Smooth muscle cell (in vitro differentiated cells): ENCODE data around the gene PPP1R9B. TPM values are rescaled to one million over a fixed set of nuclear protein-coding genes. Genes with fewer than 3 reads are reported as not detected.

Experiments used
- DNase-seq: peaks from one replicate; lab custom pipeline; 2025; ENCODE audit not compliant: unreplicated experiment; lab: John Stamatoyannopoulos, UW
- H2AFZ ChIP-seq: fragments of 200-600 bp; sonication (generic); 2 replicates; pipeline ENCODE4 v1.6.0; 2016; ENCODE audit warnings: antibody characterized with exemption, low read depth, mild to moderate bottlenecking
- H3F3A ChIP-seq: fragments of 200-600 bp; sonication (generic); 2 replicates; pipeline ENCODE4 v1.6.0; 2017; ENCODE audit warnings: antibody characterized with exemption, low read depth
- H3K27ac ChIP-seq: fragments of 200-600 bp; sonication (generic); 2 replicates; pipeline ENCODE4 v1.5.1; 2016; ENCODE audit warnings: low read depth, mild to moderate bottlenecking
- H3K27me3 ChIP-seq: fragments of 200-600 bp; sonication (generic); 2 replicates; pipeline ENCODE4 v1.6.1; 2016; ENCODE audit warnings: low read depth, mild to moderate bottlenecking
- H3K36me3 ChIP-seq: fragments of 200-600 bp; sonication (generic); 2 replicates; pipeline ENCODE4 v1.5.1; 2016; ENCODE audit warnings: low read depth
- H3K4me1 ChIP-seq: fragments of 200-600 bp; sonication (generic); 2 replicates; pipeline ENCODE4 v1.5.1; 2016; ENCODE audit warnings: low read depth
- H3K4me2 ChIP-seq: fragments of 200-600 bp; sonication (generic); 2 replicates; pipeline ENCODE4 v1.6.0; 2016; ENCODE audit warnings: mild to moderate bottlenecking
- H3K4me3 ChIP-seq: fragments of 200-600 bp; sonication (generic); 2 replicates; pipeline ENCODE4 v1.5.1; 2016; ENCODE audit warnings: mild to moderate bottlenecking
- H3K79me2 ChIP-seq: fragments of 200-600 bp; sonication (generic); 2 replicates; pipeline ENCODE4 v1.6.0; 2016; ENCODE audit warnings: low read depth, mild to moderate bottlenecking
- H3K9ac ChIP-seq: fragments of 200-600 bp; sonication (generic); 2 replicates; pipeline ENCODE4 v1.6.0; 2016; ENCODE audit warnings: low read depth
- H3K9me3 ChIP-seq: fragments of 200-600 bp; sonication (generic); replicated peaks from 2 replicates; pipeline ENCODE4 v1.5.1; 2016; ENCODE audit warnings: low read depth
- H4K20me1 ChIP-seq: fragments of 200-600 bp; sonication (generic); 2 replicates; pipeline ENCODE4 v1.6.0; 2016; ENCODE audit warnings: low read depth
- WGBS: methylation state at CpG from one replicate; pipeline ENCODE4 v1.1.7; 2016; ENCODE audit warnings: low lambda C conversion rate; 5-methylcytosine and 5-hydroxymethylcytosine counted together
- polyA plus RNA-seq: library from polyadenylated mRNA; unstranded; fragments of >200 nt; fragmentation: Nextera tagmentation; extraction: Ambion mirVana; gene quantifications from 2 replicates; pipeline ENCODE4 v1.2.1, GENCODE V29; 2016
- total RNA-seq: library from RNA; depleted of rRNA; stranded (reverse); fragments of >200 nt; gene quantifications from 2 replicates; pipeline ENCODE4 v1.2.3, GENCODE V29; 2014
- TF ChIP-seq, protein P1 (sequence below): fragments of 200-600 bp; sonication (generic); IDR thresholded peaks from 2 replicates; pipeline ENCODE4 v1.5.1; 2017; ENCODE audit warnings: borderline replicate concordance, mild to moderate bottlenecking, antibody characterized with exemption; ENCODE audit not compliant: insufficient read depth, poor library complexity, severe bottlenecking

PPP1R9B gene
- total and polyA plus RNA-seq, 2 experiments from 2014 or later: 6.7 to 20.8 TPM

GRCh38 chr17:50132104-50132794 lies 18.2 kb downstream of the PPP1R9B start:
- 95% methylated on average over 6 of the region's 6 CpGs for WGBS
- H3K36me3 ChIP-seq: no peaks in the 10 kb centered on the region

GRCh38 chr17:50130559-50131305 lies 19.7 kb downstream of the PPP1R9B start:
- TF ChIP-seq, protein P1, sequence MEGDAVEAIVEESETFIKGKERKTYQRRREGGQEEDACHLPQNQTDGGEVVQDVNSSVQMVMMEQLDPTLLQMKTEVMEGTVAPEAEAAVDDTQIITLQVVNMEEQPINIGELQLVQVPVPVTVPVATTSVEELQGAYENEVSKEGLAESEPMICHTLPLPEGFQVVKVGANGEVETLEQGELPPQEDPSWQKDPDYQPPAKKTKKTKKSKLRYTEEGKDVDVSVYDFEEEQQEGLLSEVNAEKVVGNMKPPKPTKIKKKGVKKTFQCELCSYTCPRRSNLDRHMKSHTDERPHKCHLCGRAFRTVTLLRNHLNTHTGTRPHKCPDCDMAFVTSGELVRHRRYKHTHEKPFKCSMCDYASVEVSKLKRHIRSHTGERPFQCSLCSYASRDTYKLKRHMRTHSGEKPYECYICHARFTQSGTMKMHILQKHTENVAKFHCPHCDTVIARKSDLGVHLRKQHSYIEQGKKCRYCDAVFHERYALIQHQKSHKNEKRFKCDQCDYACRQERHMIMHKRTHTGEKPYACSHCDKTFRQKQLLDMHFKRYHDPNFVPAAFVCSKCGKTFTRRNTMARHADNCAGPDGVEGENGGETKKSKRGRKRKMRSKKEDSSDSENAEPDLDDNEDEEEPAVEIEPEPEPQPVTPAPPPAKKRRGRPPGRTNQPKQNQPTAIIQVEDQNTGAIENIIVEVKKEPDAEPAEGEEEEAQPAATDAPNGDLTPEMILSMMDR: no peak
- Histone ChIP-seq H3K27ac (no peak overlapping the region), H3K9me3 (no peaks in the 10 kb centered on the region), H3K4me3 (peak overlapping the region; percentile 67), H3K4me1 (peaks cover 21% of the 10 kb centered on the region), H3K27me3 (no peaks in the 10 kb centered on the region), H3K79me2 (no peaks in the 10 kb centered on the region), H4K20me1 (peaks cover 13% of the 10 kb centered on the region), H3K36me3 (no peaks in the 10 kb centered on the region), H2AFZ (no peak overlapping the region), H3F3A (peaks cover 14% of the 10 kb centered on the region), H3K4me2 (peak overlapping the region; percentile 99), H3K9ac (no peak overlapping the region)
- 46% methylated on average over 16 of the region's 19 CpGs for WGBS
- DNase-seq: no peak

More at GRCh38 chr17:50132104-50132794, 18.2 kb downstream of the PPP1R9B start:
- TF ChIP-seq, protein P1: no peak
- no peak overlapping the region for H2AFZ ChIP-seq
- no peak overlapping the region for H3K4me2 ChIP-seq
- no peak overlapping the region for H3K9ac ChIP-seq
- peaks cover 25% of the 10 kb centered on the region for H4K20me1 ChIP-seq
- H3K27me3 ChIP-seq: no peaks in the 10 kb centered on the region
- no peaks in the 10 kb centered on the region for H3K9me3 ChIP-seq
- H3K4me1 ChIP-seq: peaks cover 21% of the 10 kb centered on the region
- H3F3A ChIP-seq: peaks cover 14% of the 10 kb centered on the region
- DNase-seq: no peak
- peak overlapping the region; percentile 43 for H3K27ac ChIP-seq
- no peak overlapping the region for H3K4me3 ChIP-seq
- no peaks in the 10 kb centered on the region for H3K79me2 ChIP-seq

DNA sequence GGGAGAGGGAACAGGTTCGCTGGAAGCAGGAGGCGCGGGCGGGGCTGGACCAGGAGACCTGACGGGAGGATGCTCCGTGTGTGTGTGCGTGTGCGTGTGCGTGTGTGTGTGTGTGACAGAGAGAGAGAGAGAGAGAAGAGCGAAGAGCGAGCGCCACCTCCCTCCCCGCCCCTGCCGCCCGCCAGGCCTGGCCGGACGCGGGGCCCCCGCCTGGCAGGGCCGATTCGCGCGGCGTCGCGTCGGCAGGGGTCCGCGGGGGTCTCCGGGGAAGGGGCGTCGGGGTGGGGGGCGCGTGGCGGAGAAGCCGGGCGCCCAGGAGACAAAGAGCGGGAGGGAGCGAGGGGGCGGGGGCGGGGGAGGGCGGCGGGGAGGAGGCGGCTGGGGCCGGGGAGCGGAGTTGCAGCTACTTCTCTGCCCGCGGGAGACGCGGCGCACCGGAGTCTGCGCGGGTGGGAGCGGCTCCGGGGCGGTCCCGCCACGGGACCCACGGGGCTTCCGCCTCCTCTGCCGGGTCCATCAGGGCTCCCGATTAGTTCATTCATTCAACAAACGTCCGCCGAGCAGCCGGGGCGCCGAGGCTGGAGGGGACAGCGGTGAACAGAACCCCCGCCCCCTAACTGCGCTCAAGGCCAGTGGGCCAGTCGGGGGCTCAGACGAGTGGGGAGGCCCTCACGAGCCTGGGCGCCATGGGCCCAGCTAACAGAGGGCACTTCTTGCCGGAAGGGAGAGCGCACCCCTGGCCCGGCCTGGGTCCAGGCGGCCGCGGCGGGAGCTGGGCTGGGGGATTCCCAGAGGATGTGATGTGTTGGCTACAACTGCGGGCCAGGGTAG lies 20.5 kb downstream of the PPP1R9B start, which contains the start of gene SAMD14:
SAMD14 (minus strand) TSS at position 433 of the 831 bp plus-strand sequence. CDS start 5,201 bp downstream, outside the sequence.
- H3K79me2 ChIP-seq: no peaks in the 10 kb centered on the region
- H3K9ac ChIP-seq: peak within 1 kb of the TSS; percentile 90
- WGBS: 1% methylated on average over 30 of the region's 84 CpGs
- H3K4me2 ChIP-seq: peak within 1 kb of the TSS; percentile 99
- no peaks in the 10 kb centered on the region for H3K27me3 ChIP-seq
- no peaks in the 10 kb centered on the region for H3K36me3 ChIP-seq
- no peaks in the 10 kb centered on the region for H3K9me3 ChIP-seq
- H3K4me3 ChIP-seq: peak within 1 kb of the TSS; percentile 67
- H3K27ac ChIP-seq: peak within 1 kb of the TSS; percentile 59
- peaks cover 21% of the 10 kb centered on the region for H3K4me1 ChIP-seq
- TF ChIP-seq, protein P1: no peak
- no peak for DNase-seq
- H2AFZ ChIP-seq: peak within 1 kb of the TSS; percentile 66
- H3F3A ChIP-seq: peaks cover 14% of the 10 kb centered on the region
- H4K20me1 ChIP-seq: peaks cover 13% of the 10 kb centered on the region
